A549 (cell line): Measurements from ENCODE around the gene PKD2. TPM values are rescaled to one million over a fixed set of nuclear protein-coding genes. Genes with fewer than 3 reads are reported as not detected.

Source experiments
- ATAC-seq, 2 experiments: fragments of 200-7000 bp in 1 of 2; fragments of >200 bp in 1 of 2; cut with Nextera tagmentation in 1 of 2; cut with Tn5 transposase in 1 of 2; 3 replicates each; pipeline versions ENCODE4 v1.8.0 to v1.9.1; 2018 to 2020; ENCODE audit warnings: mild to moderate bottlenecking in 1 of 2, moderate library complexity in 1 of 2
- CTCF ChIA-PET: fragments of 300-600 bp; sonication (Branson Sonifier 250); formaldehyde crosslinking; extraction: SDS; loops from one replicate; lab custom pipeline; 2021; ENCODE audit warnings: antibody characterized with exemption, inconsistent platforms; lab: Yijun Ruan, JAX
- POLR2A ChIA-PET: fragments of 350-600 bp; formaldehyde crosslinking; extraction: SDS; loops from one replicate; lab custom pipeline; 2021; ENCODE audit warnings: antibody characterized with exemption, inconsistent platforms; lab: Yijun Ruan, JAX
- DNase-seq, 2 experiments: peaks; one replicate each; pipeline versions ENCODE4 v3.0.0 to v3.0.0-alpha.2; 2011 to 2016; ENCODE audit warnings: low read depth in 1 of 2, low spot score in 1 of 2
- FAIRE-seq: peaks from 2 replicates; lab custom pipeline; 2011; peaks lifted over from hg19 to GRCh38; lab: Jason Lieb, UNC
- H3K27ac ChIP-seq, 2 experiments: fragments of >200 bp; sonication (Bioruptor Twin); formaldehyde crosslinking; 3 replicates each; pipeline ENCODE4 v1.5.1; 2016 to 2017
- H3K4me1 ChIP-seq: fragments of >200 bp; sonication (Bioruptor Twin); formaldehyde crosslinking; 3 replicates; pipeline ENCODE4 v1.6.1; 2016
- H3K4me2 ChIP-seq: fragments of >200 bp; sonication (Bioruptor Twin); formaldehyde crosslinking; 3 replicates; pipeline ENCODE4 v1.6.1; 2016
- H3K4me3 ChIP-seq: fragments of >200 bp; sonication (Bioruptor Twin); formaldehyde crosslinking; 3 replicates; pipeline ENCODE4 v1.5.1; 2016
- H3K9me3 ChIP-seq: fragments of >200 bp; sonication (Bioruptor Twin); formaldehyde crosslinking; 3 replicates; pipeline ENCODE4 v1.6.1; 2016
- CBX8 ChIP-seq: fragments of 200-600 bp; sonication (generic); IDR thresholded peaks from 2 replicates; pipeline ENCODE4 v1.6.1; 2016
- FOXS1 ChIP-seq: fragments of 250-450 bp; sonication (Bioruptor Pico); IDR thresholded peaks from 2 replicates; pipeline ENCODE4 v1.5.0; 2020; ENCODE audit warnings: mild to moderate bottlenecking, moderate library complexity
- GATA3 ChIP-seq: IDR thresholded peaks from 2 replicates; pipeline ENCODE4 v1.6.1; 2012; ENCODE audit warnings: borderline replicate concordance
- HES2 ChIP-seq: fragments of >200 bp; sonication (Bioruptor Twin); formaldehyde crosslinking; IDR thresholded peaks from 2 replicates; pipeline ENCODE4 v1.6.1; 2016
- HMGXB4 ChIP-seq: fragments of 250-450 bp; sonication (Bioruptor Pico); IDR thresholded peaks from 2 replicates; pipeline ENCODE4 v1.5.0; 2021; ENCODE audit warnings: mild to moderate bottlenecking, moderate library complexity, borderline replicate concordance
- HOXB13 ChIP-seq: fragments of 250-450 bp; sonication (Bioruptor Pico); IDR thresholded peaks from 2 replicates; pipeline ENCODE4 v1.5.0; 2020; ENCODE audit warnings: low read depth, mild to moderate bottlenecking, moderate library complexity
- HOXB5 ChIP-seq: fragments of 250-450 bp; sonication (Bioruptor Pico); IDR thresholded peaks from 2 replicates; pipeline ENCODE4 v1.5.0; 2020; ENCODE audit warnings: mild to moderate bottlenecking, moderate library complexity
- KDM5A ChIP-seq: fragments of 200-600 bp; sonication (generic); IDR thresholded peaks from 2 replicates; pipeline ENCODE4 v1.6.1; 2016; ENCODE audit warnings: antibody characterized with exemption, mild to moderate bottlenecking
- MAFK ChIP-seq: fragments of 450-650 bp; IDR thresholded peaks from 2 replicates; pipeline ENCODE4 v1.6.1; 2014; ENCODE audit not compliant: partially characterized antibody
- MYC ChIP-seq: IDR thresholded peaks from 2 replicates; pipeline ENCODE4 v1.6.1; 2012; ENCODE audit warnings: mild to moderate bottlenecking, inconsistent platforms, low read length, improper control_type of control experiment, borderline replicate concordance
- NFE2L2 ChIP-seq: fragments of 150-350 bp; conservative IDR thresholded peaks from 2 replicates; pipeline ENCODE4 v1.6.1; 2014; ENCODE audit warnings: low read length
- NR3C1 ChIP-seq: fragments of >200 bp; sonication (Bioruptor Twin); formaldehyde crosslinking; IDR thresholded peaks from 3 replicates; pipeline ENCODE4 v1.6.1; 2017
- POLR2A ChIP-seq: IDR thresholded peaks from 2 replicates; pipeline ENCODE4 v1.6.1; 2012; ENCODE audit warnings: mild to moderate bottlenecking, low read length
- RAD21 ChIP-seq, 2 experiments: fragments of >200 bp in 1 of 2; sonication (Bioruptor Twin) in 1 of 2; formaldehyde crosslinking in 1 of 2; IDR thresholded peaks in 1 of 2; conservative IDR thresholded peaks in 1 of 2; 2 replicates in 1 of 2; 3 replicates in 1 of 2; pipeline ENCODE4 v1.6.1; 2012 to 2018; ENCODE audit warnings: inconsistent platforms in 1 of 2
- RFX5 ChIP-seq: fragments of 450-650 bp; IDR thresholded peaks from 2 replicates; pipeline ENCODE4 v1.7.1; 2014; ENCODE audit warnings: antibody characterized with exemption, mild to moderate bottlenecking, moderate library complexity
- RNF2 ChIP-seq: fragments of 200-600 bp; sonication (generic); IDR thresholded peaks from 2 replicates; pipeline ENCODE4 v1.6.1; 2016; ENCODE audit warnings: low read depth, mild to moderate bottlenecking, antibody characterized with exemption, moderate library complexity, borderline replicate concordance
- SMC3 ChIP-seq: fragments of >200 bp; sonication (Bioruptor Twin); formaldehyde crosslinking; IDR thresholded peaks from 3 replicates; pipeline ENCODE4 v1.6.1; 2018; ENCODE audit warnings: inconsistent platforms
- TP53 ChIP-seq: fragments of 250-450 bp; sonication (Bioruptor Pico); IDR thresholded peaks from 2 replicates; pipeline ENCODE4 v1.5.0; 2021; ENCODE audit warnings: mild to moderate bottlenecking, moderate library complexity
- ZC3H11A ChIP-seq: fragments of 450-650 bp; IDR thresholded peaks from 2 replicates; pipeline ENCODE4 v1.6.1; 2014; ENCODE audit warnings: antibody characterized with exemption, mild to moderate bottlenecking
- ZNF302 ChIP-seq: fragments of 250-450 bp; sonication (Bioruptor Pico); IDR thresholded peaks from 2 replicates; pipeline ENCODE4 v1.9.0; 2021; ENCODE audit warnings: inconsistent platforms, mild to moderate bottlenecking, moderate library complexity
- WGBS: methylation state at CpG from one replicate; pipeline ENCODE4 v1.1.6; 2017; ENCODE audit errors: missing lambda C conversion rate; 5-methylcytosine and 5-hydroxymethylcytosine counted together
- polyA plus RNA-seq, 4 experiments: library from polyadenylated mRNA; depleted of rRNA in 3 of 4; stranded (reverse); fragments of >200 nt; fragmentation: RNase III in 1 of 4; extraction: RNeasy Plus Mini Kit Qiagen cat#74134 plus additional on column Dnase treatment in 1 of 4; gene quantifications; 2 replicates in 3 of 4; 3 replicates in 1 of 4; pipeline ENCODE4 v1.2.3, GENCODE V29; 2011 to 2017
- TF ChIP-seq, protein P1 (sequence below): fragments of 450-650 bp; IDR thresholded peaks from 2 replicates; pipeline ENCODE4 v1.6.1; 2014; ENCODE audit warnings: antibody characterized with exemption
- TF ChIP-seq, protein P2 (sequence below): IDR thresholded peaks from 2 replicates; pipeline ENCODE4 v1.6.1; 2012

Gene PKD2
- polyA plus RNA-seq, 2 of the 4 experiments (the other 2 are of a cell fraction): 39.4 to 57.6 TPM

DNA sequence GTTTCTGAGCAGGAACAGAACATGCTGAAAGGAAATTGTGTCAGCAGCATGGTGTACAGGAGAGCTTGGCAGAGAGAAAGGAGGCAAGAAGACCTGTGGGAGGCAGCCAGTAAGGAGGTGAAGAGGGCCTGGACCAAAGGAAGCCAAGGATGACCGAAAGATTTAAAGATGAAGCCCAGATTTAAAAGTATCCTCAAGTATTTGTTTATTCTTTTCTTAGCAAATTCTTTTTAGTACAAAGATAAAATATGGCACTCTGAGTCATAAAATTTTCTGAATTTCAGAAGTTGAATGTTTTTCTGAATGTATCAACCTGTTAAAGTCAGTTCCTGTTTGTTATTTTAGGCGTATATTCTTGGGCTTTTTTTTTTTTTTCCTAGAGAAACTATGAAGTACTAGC, 3.5 kb downstream of the PKD2 start:
- ATAC-seq (no peak), DNase-seq (no peak)
- no peak overlapping the region for H3K4me3 ChIP-seq
- ChIA-PET CTCF (no interaction called here), POLR2A (interaction anchor here (0.6 kb wide), 1 partner anchor 37 kb away, joined by 3 read pairs; no protein-coding TSS in a partner anchor)
- no peaks in the 10 kb centered on the region for H3K9me3 ChIP-seq
- H3K4me2 ChIP-seq: peak overlapping the region; percentile 87
- TF ChIP-seq NFE2L2 (no peak), MYC (no peak), SMC3 (no peak), CBX8 (no peak), HOXB5 (CRISPR knock-in tag) (no peak), FOXS1 (no peak), HOXB13 (no peak), ZC3H11A (no peak), MAFK (no peak), TP53 (CRISPR knock-in tag) (no peak), HES2 (no peak), KDM5A (no peak), POLR2A (no peak)
- TF ChIP-seq, protein P1, sequence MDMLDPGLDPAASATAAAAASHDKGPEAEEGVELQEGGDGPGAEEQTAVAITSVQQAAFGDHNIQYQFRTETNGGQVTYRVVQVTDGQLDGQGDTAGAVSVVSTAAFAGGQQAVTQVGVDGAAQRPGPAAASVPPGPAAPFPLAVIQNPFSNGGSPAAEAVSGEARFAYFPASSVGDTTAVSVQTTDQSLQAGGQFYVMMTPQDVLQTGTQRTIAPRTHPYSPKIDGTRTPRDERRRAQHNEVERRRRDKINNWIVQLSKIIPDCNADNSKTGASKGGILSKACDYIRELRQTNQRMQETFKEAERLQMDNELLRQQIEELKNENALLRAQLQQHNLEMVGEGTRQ: no peak
- TF ChIP-seq, all 56 proteins: peak for 0
- Histone ChIP-seq H3K27ac (peak overlapping the region in 1 of 2 experiments; percentile 32; a peak in 1 of 6 replicates), H3K4me1 (peaks cover 53% of the 10 kb centered on the region)
- WGBS: 46% methylated on average over 2 of the region's 2 CpGs
- FAIRE-seq: no peak

DNA sequence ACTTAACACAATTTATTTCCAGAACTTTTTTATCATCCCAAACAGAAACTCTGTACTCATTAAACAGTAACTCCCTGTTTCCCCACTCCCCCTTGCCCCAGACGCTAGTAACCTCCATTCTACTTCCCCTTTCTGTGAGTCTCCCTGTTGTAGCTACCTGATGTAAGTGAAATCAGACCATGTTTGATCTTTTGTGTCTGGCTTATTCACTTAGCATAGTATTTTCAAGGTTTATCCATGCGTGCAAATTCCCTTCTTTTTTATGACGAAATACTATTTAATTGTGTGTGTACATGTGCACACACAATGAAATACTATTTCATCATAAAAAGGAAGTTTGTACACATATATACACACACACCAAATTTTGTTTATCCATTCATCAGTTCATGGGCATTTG, 5.2 kb downstream of the PKD2 start:
- Histone ChIP-seq H3K4me2 (no peak overlapping the region), H3K27ac (no peak overlapping the region), H3K9me3 (no peaks in the 10 kb centered on the region), H3K4me1 (peaks cover 66% of the 10 kb centered on the region), H3K4me3 (no peak overlapping the region)
- WGBS: 83% methylated on average over 3 of the region's 3 CpGs
- ATAC-seq: no peak
- POLR2A ChIA-PET: no interaction called here
- TF ChIP-seq NR3C1: no peak
- no peak for TF ChIP-seq POLR2A
- TF ChIP-seq GATA3: no peak
- TF ChIP-seq RAD21 (conservative IDR thresholded peaks at IDR 0.05 in 1 of 2, IDR thresholded peaks at IDR 0.05 in 1 of 2): no peak
- no peak for TF ChIP-seq RFX5
- no peak for TF ChIP-seq RNF2
- TF ChIP-seq, protein P2, sequence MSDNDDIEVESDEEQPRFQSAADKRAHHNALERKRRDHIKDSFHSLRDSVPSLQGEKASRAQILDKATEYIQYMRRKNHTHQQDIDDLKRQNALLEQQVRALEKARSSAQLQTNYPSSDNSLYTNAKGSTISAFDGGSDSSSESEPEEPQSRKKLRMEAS: no peak
- no peak for TF ChIP-seq ZC3H11A
- no peak for DNase-seq
- CTCF ChIA-PET: no interaction called here
- FAIRE-seq: no peak

GRCh38 chr4:88014386-88014905, 7.0 kb downstream of the PKD2 start:
- 90% methylated on average over 3 of the region's 3 CpGs for WGBS
- Histone ChIP-seq H3K4me2 (no peak overlapping the region), H3K4me1 (peaks cover 78% of the 10 kb centered on the region), H3K9me3 (no peaks in the 10 kb centered on the region), H3K27ac (no peak overlapping the region), H3K4me3 (no peak overlapping the region)
- TF ChIP-seq HMGXB4 (no peak), ZNF302 (no peak), HES2 (no peak)
- TF ChIP-seq, protein P1: no peak
- POLR2A ChIA-PET: no interaction called here
- no peak for FAIRE-seq
- CTCF ChIA-PET: no interaction called here
- DNase-seq: no peak
- ATAC-seq: no peak
